Adrenal gland (tissue), 5 donors: Measurements from ENCODE around the gene TEDC2.

Source experiments
- CTCF ChIP-seq, 6 experiments: fragments of 450-650 bp in 4 of 6; fragments of 200-600 bp in 2 of 6; sonication (generic) in 1 of 6; IDR thresholded peaks; 1 replicate in 5 of 6; 2 replicates in 1 of 6; pipeline versions ENCODE4 v1.5.1 to v1.8.0; 2016 to 2021; ENCODE audit warnings: antibody characterized with exemption in 6 of 6, mild to moderate bottlenecking in 2 of 6, moderate library complexity in 1 of 6
- POLR2A ChIP-seq, 2 donors: fragments of 450-650 bp; IDR thresholded peaks; one replicate each; pipeline ENCODE4 v1.6.1; 2017; ENCODE audit warnings: antibody characterized with exemption in 2 of 2, mild to moderate bottlenecking in 2 of 2, moderate library complexity in 1 of 2
- donor health status: DM: no; HTN: no; CAD: no.

GRCh38 chr16:2429034-2429770, 30.7 kb upstream of the TEDC2 start, which contains the start of gene CCNF:
- TF ChIP-seq CTCF (IDR thresholded peaks at IDR 0.05) (peak in 2 of 6 experiments; percentile 44 to 49), POLR2A (IDR thresholded peaks at IDR 0.05) (peak in 1 of 2 donors; percentile 40)
